Ovary (tissue), 9 donors: ENCODE measurements around the gene SATB1. TPM values are rescaled to one million over a fixed set of nuclear protein-coding genes. Genes with fewer than 3 reads are reported as not detected.

ENCODE experiments used
- DNase-seq, 5 donors: peaks; one replicate each; pipeline ENCODE4 v3.0.0-alpha.2; 2019 to 2020
- H3K27ac ChIP-seq, 2 donors: fragments of 200-600 bp; one replicate each; pipeline versions ENCODE4 v1.5.1 to v1.8.0; 2019 to 2022
- H3K27me3 ChIP-seq: fragments of 200-600 bp; one replicate; pipeline ENCODE4 v1.8.0; 2022
- H3K36me3 ChIP-seq: fragments of 200-600 bp; sonication (generic); one replicate; pipeline ENCODE4 v1.5.1; 2019
- H3K4me1 ChIP-seq: one replicate; pipeline ENCODE4 v1.8.1; 2013; ENCODE audit warnings: mild to moderate bottlenecking, moderate library complexity; ENCODE audit not compliant: insufficient read depth
- H3K4me3 ChIP-seq: fragments of 200-600 bp; sonication (generic); one replicate; pipeline ENCODE4 v1.5.1; 2017
- H3K9me3 ChIP-seq, 2 donors: fragments of 200-600 bp in 1 of 2; sonication (generic) in 1 of 2; one replicate each; pipeline versions ENCODE4 v1.5.1 to v1.8.1; 2013 to 2019; ENCODE audit warnings: mild to moderate bottlenecking in 1 of 2, moderate library complexity in 1 of 2
- CTCF ChIP-seq, 3 donors: fragments of 450-650 bp in 2 of 3; fragments of 200-600 bp in 1 of 3; IDR thresholded peaks; one replicate each; pipeline versions ENCODE4 v1.5.1 to v1.8.0; 2016 to 2022; ENCODE audit warnings: antibody characterized with exemption in 3 of 3, mild to moderate bottlenecking in 1 of 3
- EP300 ChIP-seq: sonication (generic); formaldehyde crosslinking; IDR thresholded peaks from one replicate; pipeline ENCODE4 v1.6.1; 2017; ENCODE audit warnings: antibody characterized with exemption
- POLR2A ChIP-seq: fragments of 450-650 bp; IDR thresholded peaks from one replicate; pipeline ENCODE4 v1.6.1; 2017; ENCODE audit warnings: antibody characterized with exemption, mild to moderate bottlenecking, moderate library complexity
- WGBS, 3 donors: extraction: QIAGEN DNeasy Blood & Tissue Kit in 1 of 3; methylation state at CpG; one replicate each; pipeline versions ENCODE4 v1.1.5 to v1.1.7; 2013 to 2017; 5-methylcytosine and 5-hydroxymethylcytosine counted together
- intact Hi-C, 4 donors: fragments of 100-400 bp; cut with DNase I; formaldehyde crosslinking; loops; one replicate each; pipeline versions ENCODE4 v1.11.0 to v1.15.1; 2022 to 2023
- polyA plus RNA-seq, 2 donors: library from polyadenylated mRNA; stranded (reverse); fragments of 200-250 nt in 1 of 2; fragments of 350-450 nt in 1 of 2; fragmentation: Illumina TruSeq in 1 of 2; extraction: RNeasy Lipid Tissue Mini Kit (QIAGEN cat#74804) in 1 of 2; gene quantifications; one replicate each; pipeline ENCODE4 v1.2.3, GENCODE V29; 2013 to 2014
- total RNA-seq, 7 donors: library from RNA; depleted of rRNA in 2 of 7; stranded (reverse); fragments of >200 nt in 2 of 7; fragmentation: NEBNext Ultra II Directional in 3 of 7; extraction: Animal tissue kit (Norgen Biotek cat#: 25700) in 3 of 7; gene quantifications; one replicate each; pipeline versions ENCODE4 v1.1.0 to v1.2.4, GENCODE V29; 2016 to 2023
- donor health status: DM: no; HTN: no; CAD: no; lungs with moderate emphysema.
- donor health status: DM: no; HTN: no; CAD: no.
- donor health status: Bipolar disorder and iron deficiency.
- donor health status: DM: yes; HTN: yes; CAD: no.
- donor health status: DM: no; HTN: no; CAD: no.
- donor health status: DM: yes; HTN: yes; CAD: no.

The SATB1 gene
- total and polyA plus RNA-seq, 9 donors, result 7.4 to 26.9 (median 18.9) TPM

- 89 to 91% (median 90%) methylated on average over 6 of the region's 6 CpGs for WGBS, 3 donors
- intact Hi-C loops, result no loop called here
These were observed 9.6 kb upstream of the SATB1 start for GRCh38 chr3:18434711-18435110.

GRCh38 chr3:18432752-18433151, 7.6 kb upstream of the SATB1 start:
- intact Hi-C loops, result no loop called here
- Histone ChIP-seq H3K4me1 (no peaks in the 10 kb centered on the region), H3K4me3 (no peak overlapping the region), H3K9me3 (no peaks in the 10 kb centered on the region), H3K36me3 (no peaks in the 10 kb centered on the region), H3K27ac (no peak overlapping the region), H3K27me3 (no peaks in the 10 kb centered on the region)
- no peak for DNase-seq
- TF ChIP-seq POLR2A (no peak), EP300 (no peak), CTCF (IDR thresholded peaks at IDR 0.05) (no peak)
- WGBS, 3 donors, result 85 to 98% (median 94%) methylated on average over 1 of the region's 1 CpG

More at GRCh38 chr3:18434711-18435110, 9.6 kb upstream of the SATB1 start:
- Histone ChIP-seq H3K36me3 (no peaks in the 10 kb centered on the region), H3K4me1 (no peaks in the 10 kb centered on the region), H3K27me3 (no peaks in the 10 kb centered on the region), H3K4me3 (no peak overlapping the region), H3K9me3 (no peaks in the 10 kb centered on the region), H3K27ac (no peak overlapping the region)
- DNase-seq, result no peak
- TF ChIP-seq POLR2A (no peak), CTCF (IDR thresholded peaks at IDR 0.05) (no peak), EP300 (no peak)

GRCh38 chr3:18431266-18431665, 6.1 kb upstream of the SATB1 start:
- intact Hi-C loops, result no loop called here
- Histone ChIP-seq H3K9me3 (no peaks in the 10 kb centered on the region), H3K27ac (no peak overlapping the region), H3K36me3 (no peaks in the 10 kb centered on the region), H3K27me3 (no peaks in the 10 kb centered on the region), H3K4me1 (no peaks in the 10 kb centered on the region), H3K4me3 (no peak overlapping the region)
- 76 to 91% (median 76%) methylated on average over 3 of the region's 3 CpGs for WGBS, 3 donors
- DNase-seq, result no peak
- TF ChIP-seq POLR2A (no peak), CTCF (IDR thresholded peaks at IDR 0.05) (no peak), EP300 (no peak)

GRCh38 chr3:18428991-18429745, 4.0 kb upstream of the SATB1 start:
- intact Hi-C loops, result no loop called here
- WGBS, 3 donors, result 79 to 80% (median 79%) methylated on average over 6 of the region's 6 CpGs
- H3K4me3 ChIP-seq, result no peak overlapping the region
- no peak overlapping the region for H3K27ac ChIP-seq
- no peak for TF ChIP-seq POLR2A
- TF ChIP-seq EP300, result no peak
- TF ChIP-seq CTCF (IDR thresholded peaks at IDR 0.05), result no peak
- no peaks in the 10 kb centered on the region for H3K9me3 ChIP-seq
- H3K4me1 ChIP-seq, result no peaks in the 10 kb centered on the region
- DNase-seq, result no peak
- H3K36me3 ChIP-seq, result no peaks in the 10 kb centered on the region
- H3K27me3 ChIP-seq, result no peaks in the 10 kb centered on the region
